Ammon's horn (tissue), 1 donor: ENCODE results near the gene MND1.

Experiments used
- DNase-seq: peaks from one replicate; pipeline ENCODE4 v3.0.0-alpha.2; 2016; ENCODE audit warnings: low spot score

MND1 gene, protein sequence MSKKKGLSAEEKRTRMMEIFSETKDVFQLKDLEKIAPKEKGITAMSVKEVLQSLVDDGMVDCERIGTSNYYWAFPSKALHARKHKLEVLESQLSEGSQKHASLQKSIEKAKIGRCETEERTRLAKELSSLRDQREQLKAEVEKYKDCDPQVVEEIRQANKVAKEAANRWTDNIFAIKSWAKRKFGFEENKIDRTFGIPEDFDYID

DNA sequence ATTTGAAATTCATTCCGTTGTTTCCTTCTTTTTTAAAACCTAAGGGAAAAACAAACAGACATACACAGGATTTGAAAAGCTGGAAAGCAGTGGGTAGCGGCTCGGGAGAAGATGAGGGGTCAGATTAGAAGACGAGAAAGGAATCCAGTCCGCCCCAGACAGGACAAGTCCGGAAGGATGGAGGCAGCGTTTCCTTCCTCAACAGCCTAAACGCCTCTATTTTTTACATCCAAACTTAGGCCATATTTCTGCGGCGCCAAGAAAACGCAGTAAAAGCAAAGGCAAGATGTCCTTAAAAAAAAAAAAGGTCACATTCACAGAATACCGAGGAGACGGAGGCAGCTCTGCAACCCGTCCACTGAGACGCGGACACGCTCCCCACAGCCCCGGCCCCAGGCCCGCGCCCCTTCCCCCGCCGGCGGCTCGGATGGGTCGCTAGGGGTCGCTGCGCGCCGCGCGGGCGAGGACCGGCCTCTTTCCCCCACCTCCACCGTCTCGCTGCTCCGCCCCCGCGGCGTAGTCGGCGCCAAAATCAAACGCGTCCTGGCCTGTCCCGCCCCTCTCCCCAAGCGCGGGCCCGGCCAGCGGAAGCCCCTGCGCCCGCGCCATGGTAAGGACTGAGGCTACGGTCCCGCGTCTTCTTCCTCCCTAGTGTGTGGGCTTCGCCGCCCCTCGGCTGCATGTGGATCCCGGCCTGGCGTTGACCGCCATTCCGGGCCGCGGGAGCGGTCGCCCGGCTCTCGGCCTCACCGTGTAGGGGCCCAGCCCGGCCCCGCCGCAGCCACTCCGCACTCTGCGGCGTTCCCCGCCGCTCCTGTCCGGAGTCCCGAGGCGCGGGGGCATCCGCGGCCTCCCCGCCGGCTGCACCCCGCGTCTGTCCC lies at the start of gene MND1:
MND1 (plus strand) TSS at position 558 of the 881 bp plus-strand sequence; CDS start at position 608, 50 bp downstream.
- peak; percentile 85 for DNase-seq

GRCh38 chr4:153295131-153295755 lies 49.2 kb upstream of the MND1 start:
- no peak for DNase-seq

DNA sequence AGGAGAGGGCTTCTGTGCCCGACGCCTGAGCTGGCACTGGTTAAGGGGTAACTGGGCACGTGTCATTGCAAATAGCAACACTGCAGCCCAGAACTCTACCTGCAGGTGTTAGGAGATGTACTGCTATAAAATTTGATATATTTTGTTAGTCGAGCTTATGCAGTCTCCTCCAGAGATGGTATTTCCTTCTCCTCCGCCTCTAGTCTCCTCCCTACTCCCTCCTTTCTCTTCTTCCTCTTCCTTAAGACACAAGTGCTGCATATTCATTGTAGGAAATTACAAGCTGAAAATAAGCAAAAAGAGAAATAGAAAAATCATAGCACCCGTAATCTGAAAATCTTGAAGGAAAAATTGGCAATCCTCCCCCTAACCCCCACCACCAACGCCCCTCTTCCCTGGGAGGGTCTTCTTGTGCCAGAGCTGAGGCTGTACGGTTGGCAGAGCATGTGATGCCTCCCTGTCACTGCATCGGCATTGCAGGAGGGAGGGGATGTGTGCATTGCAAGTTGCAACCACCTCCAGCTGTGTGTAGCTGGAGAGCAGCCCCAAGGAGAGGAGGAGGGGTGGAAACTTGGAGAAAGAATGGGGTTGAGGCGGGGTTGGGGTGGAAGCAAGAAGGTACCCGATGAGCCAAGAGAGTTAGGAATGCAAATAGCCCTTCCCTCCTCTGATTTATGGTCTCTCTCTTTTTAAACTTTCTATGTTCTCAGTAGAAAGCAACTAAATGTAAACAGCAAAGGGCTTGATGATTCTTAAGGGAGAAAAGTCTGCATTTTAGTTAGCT lies 48.3 kb upstream of the MND1 start:
- no peak for DNase-seq

GRCh38 chr4:153297116-153297515 lies 47.4 kb upstream of the MND1 start:
- DNase-seq = no peak

GRCh38 chr4:153310793-153311192 lies 33.7 kb upstream of the MND1 start:
- no peak for DNase-seq

DNA sequence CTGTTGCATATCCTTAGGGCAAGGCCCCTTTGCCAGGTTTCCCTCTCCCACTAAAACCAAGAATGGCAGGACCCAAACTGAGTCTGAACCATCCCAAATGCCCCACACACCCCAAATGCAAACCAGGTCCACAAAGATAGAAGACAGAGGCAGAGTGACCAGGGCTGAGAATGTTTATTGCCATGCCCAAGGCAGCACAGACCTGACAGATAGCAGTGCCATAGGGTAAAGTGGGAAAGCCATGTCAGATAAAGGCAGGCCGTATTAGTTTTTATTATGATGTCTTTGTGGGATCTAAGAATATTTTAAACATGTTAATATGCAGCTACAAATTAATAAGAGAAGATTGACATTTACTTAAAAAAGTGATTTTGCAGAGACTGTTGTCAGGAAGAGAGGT lies 29.6 kb upstream of the MND1 start:
- DNase-seq = no peak

DNA sequence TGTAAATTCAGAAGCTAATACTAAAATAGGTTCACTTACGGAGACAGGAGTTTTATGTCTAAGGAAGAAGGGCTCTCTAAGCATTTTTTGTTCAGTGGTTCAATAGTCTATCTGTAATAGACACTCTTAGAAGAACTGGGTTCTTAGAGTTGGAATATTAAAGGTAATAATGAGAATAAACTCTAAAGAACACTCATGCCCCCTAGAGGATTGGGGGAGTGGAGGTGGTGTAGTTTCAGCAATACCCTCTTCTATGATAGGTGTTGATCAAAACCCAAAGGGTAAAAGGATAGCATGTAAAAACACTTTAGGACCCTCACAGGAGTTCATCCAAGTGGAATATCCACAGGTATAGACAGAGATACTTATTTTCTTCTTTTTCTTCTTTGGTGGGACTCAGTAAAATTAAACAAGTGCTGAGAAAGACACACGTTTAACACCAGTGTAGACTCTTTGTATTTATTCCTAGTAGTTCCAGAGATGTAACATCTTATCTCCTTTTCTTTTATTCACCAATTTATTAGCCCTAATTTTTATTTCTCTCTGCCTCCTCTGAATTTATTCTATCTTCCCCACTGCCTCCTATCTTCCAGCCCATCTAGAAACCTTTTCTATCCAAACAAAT lies 25.7 kb upstream of the MND1 start:
- DNase-seq = peak; percentile 46

DNA sequence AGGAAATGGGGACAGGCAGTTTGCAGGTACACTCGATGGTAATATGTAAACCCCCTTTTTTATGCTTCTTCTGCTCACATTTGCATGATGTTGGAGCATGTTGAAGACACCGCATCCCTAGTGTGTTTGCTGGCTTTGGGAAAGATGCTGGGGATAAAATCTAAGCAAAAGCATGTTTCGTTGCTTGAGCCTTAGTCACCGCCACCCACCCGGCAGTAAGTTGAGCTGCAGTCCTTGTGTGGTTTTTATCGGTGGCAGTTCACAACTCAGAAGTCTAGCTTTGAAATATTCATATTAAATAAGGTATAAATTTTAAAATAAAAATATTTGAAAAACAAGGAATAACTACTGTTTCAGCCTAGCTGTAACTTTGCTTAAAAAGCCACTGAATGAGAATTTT lies 21.7 kb upstream of the MND1 start:
- DNase-seq = peak; percentile 23

- no peak for DNase-seq
These were observed 20.4 kb upstream of the MND1 start for GRCh38 chr4:153324046-153324445.

GRCh38 chr4:153325558-153325957 lies 18.9 kb upstream of the MND1 start:
- DNase-seq = no peak

DNA sequence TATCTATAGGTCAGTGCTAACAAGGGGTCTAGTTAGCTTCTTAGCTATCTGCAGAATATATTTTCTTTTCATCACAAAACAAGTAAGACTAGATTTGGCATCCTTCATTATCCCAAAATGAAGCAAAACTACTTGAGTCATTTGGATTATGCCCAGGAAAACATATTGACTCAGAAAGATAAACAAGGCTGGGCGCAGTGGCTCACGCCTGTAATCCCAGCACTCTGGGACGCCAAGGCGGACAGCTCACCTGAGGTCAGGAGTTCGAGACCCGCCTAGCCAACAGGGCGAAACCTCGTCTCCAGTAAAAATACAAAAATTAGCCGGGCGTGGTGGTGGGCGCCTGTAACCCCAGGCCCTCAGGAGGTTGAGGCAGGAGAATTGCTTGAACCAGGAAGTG lies 18.0 kb upstream of the MND1 start:
- no peak for DNase-seq

GRCh38 chr4:153327247-153327646 lies 17.2 kb upstream of the MND1 start:
- no peak for DNase-seq

- DNase-seq = no peak
These were observed 11.6 kb upstream of the MND1 start for GRCh38 chr4:153332936-153333335.

DNA sequence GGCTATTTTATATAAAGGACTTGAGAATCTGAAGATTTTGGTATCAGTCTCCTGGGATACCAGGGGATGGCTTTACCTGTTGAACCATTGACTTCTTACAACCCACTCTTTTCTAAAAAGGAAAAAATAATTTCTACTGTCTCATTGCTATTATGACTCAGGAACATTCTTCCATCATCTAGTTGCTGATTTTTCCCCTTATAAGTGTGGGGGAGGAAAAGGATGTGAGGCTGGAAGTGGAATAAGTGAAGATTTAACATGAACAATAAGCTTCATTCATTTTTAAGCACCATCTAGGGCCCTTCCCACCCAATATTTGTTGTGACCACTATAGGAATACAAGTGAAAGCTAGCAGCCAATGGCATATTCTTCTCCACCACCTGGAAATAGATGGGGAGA lies 10.6 kb upstream of the MND1 start:
- DNase-seq = no peak

DNA sequence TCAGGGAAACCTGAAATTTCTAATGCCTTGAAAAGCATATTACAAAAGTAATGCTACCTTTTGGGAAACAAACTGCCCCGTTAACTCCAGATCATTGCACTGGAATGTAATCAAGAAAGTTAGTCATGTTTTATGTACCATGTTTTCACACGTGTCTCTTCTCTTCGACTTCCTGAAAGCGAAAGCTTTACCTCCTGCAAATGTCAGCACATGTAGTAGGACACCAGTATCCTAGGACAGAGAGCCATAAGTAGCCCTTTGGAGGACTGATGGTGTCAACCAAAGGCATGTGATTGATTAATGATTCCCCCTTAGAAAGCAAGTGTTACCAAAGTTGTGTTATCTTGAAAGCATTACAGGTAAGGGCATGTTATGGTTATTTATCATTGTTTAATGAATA lies 8.8 kb upstream of the MND1 start:
- no peak for DNase-seq

DNA sequence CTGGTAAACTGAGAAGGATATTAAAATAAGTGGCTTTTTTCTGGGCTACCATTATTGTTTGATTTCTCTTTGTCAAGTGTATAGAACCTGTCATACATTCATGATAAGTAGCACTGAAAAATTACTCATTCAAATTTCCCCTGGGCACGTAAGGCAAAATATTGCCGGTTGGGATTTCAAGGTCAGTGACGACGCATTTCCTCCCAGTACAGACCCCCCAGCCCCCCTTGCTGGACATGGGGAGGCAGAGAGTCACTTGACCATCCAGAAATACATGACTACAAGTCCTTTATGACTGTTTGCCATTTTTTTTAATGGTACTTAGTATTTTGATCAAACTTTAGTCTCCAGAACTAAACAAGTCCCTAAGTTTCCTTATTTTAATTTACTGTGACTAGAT lies 6.8 kb upstream of the MND1 start:
- no peak for DNase-seq

GRCh38 chr4:153341575-153342090 lies 2.9 kb upstream of the MND1 start:
- no peak for DNase-seq

DNA sequence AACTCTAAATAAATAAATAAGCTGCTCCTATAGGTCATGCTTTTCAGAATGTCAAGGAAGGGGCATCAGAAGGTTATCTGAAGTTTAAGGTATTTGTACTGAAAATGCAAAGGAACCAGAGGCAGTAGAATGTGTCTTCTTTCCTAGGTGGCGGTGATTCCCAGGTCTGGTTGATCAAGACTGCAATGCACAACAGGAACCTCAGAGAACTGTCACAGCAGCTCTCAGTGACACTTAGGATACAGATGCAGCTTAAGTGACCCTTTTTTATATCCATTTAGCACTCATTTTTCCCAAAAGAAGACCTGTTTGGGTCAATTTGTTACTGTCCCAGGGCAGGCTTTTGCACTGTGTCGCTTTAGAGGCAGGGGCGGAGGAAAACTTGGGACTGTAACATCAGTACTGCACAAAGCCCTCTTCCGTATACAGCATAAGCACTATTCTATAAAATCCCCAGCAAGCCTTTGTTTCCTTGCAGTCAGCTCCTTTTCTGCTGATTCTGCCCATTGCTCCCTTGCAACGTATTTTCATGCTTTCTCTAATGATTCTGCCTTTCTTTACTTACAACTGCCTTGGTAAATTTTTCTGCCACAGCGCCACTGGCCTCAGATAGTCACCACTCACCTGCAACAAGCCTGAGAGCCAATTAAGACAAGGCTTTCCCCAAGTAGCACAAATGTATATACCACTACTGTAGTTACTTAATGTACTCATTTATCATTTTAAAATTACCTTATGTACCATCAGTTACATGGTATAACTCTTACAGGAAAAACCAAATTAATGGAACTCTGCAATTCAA lies 1.5 kb upstream of the MND1 start:
- DNase-seq = no peak

- peak; percentile 43 for DNase-seq
These were observed 809 bp downstream of the MND1 start for GRCh38 chr4:153345012-153345981.

DNA sequence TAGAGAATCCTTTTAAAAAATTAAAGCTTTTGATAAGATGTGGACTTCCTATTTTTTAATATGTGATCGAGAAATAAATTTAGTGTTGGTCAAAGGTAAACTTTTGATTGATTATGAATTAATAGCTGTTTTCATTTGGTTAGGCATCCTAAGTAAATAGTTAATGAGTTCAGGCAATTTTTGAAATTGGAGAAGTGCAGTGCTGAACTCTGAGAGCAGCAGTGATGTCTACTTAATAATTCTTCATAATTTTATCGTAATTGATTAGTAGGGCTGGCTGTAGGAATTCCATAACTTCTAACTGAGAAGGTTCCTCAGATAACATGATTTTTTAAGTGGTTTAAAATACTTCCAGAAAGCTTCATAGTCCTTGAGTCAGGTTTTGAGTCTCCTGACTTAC lies 1.5 kb downstream of the MND1 start:
- no peak for DNase-seq
